Upper lobe of left lung (tissue), 4 donors: ENCODE results near the gene CDH2.

Experiments used
- CTCF ChIP-seq, 6 experiments: fragments of 450-650 bp in 4 of 6; fragments of 200-600 bp in 2 of 6; sonication (generic) in 2 of 6; IDR thresholded peaks; one replicate each; pipeline ENCODE4 v1.5.1; 2016 to 2019; ENCODE audit warnings: antibody characterized with exemption in 6 of 6
- POLR2A ChIP-seq, 4 donors: fragments of 450-650 bp; IDR thresholded peaks; one replicate each; pipeline ENCODE4 v1.5.1; 2016 to 2017; ENCODE audit warnings: antibody characterized with exemption in 4 of 4, mild to moderate bottlenecking in 2 of 4

- TF ChIP-seq CTCF (IDR thresholded peaks at IDR 0.05) = no peak
- no peak for TF ChIP-seq POLR2A (IDR thresholded peaks at IDR 0.05)
These were observed 27.0 kb downstream of the CDH2 start for GRCh38 chr18:28149810-28150420.
